ENCODE data around the gene PCK1.
A peak's percentile ranks its signal among the peaks of the same experiment; 100 is the strongest.

Gene PCK1

GRCh38 chr20:57577679-57578475 is 17.0 kb downstream of the PCK1 start:
- DNase-seq = no peak

DNA sequence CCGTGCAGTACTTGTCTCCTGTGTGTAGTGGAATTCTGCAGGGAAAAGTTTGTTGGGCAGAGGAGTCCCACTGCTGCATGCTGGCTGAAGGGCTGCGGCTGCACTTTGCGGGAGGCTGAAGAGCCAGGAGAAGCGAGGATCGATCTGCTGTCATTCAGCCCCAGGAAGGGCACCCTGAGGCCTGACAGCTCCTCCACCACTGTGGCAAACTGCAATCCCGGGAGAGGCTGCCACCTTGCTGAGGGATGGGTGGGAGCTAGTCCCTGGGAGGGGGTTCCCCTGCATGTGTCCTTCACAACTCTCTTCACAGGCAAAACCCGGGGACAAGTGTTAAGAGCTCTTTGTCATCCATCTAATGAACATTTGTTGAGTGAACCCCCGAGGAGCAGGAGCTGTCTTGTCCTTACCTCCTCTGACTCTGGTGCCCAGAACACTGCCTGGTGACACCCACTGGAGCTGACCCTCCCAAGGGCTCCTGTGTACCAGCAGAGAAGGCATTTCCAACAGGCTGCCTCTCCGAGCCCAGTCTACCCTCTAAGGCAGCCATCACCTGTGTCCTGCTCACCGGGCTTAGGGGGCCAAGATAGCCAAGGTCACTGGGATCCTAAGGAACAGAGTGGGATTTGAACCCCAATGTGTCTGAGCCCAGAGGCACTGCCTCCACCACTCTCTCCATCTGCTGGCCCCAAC is 17.7 kb downstream of the PCK1 start:
- no peak for DNase-seq

DNA sequence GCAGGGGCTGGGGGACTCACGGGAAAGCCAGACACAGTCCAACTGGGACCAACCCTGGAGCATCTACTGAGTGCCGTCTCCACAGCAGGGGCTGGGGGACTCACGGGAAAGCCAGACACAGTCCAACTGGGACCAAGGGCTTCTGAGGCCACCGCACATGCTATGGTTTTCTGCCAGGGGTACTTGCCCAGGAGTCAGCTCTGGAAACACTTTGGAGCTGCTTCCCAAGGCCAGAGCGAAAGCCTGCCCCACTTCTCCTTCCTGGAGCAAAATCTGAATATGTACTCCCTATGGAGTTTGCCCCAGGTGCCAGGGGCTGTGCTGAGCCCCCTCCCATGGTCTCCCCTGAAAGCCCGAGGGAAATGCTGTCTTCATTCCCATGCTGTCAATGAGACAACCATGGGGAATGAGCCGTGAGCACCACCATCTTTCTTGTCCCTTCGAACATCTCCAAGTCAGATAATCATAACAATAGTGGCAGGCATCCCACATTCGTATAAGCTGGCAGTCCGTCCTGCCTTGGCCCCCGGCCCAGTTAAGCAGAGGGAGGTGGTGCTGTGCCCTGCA is 18.5 kb downstream of the PCK1 start:
- DNase-seq = no peak

GRCh38 chr20:57579898-57580447 is 19.1 kb downstream of the PCK1 start:
- no peak for DNase-seq

DNA sequence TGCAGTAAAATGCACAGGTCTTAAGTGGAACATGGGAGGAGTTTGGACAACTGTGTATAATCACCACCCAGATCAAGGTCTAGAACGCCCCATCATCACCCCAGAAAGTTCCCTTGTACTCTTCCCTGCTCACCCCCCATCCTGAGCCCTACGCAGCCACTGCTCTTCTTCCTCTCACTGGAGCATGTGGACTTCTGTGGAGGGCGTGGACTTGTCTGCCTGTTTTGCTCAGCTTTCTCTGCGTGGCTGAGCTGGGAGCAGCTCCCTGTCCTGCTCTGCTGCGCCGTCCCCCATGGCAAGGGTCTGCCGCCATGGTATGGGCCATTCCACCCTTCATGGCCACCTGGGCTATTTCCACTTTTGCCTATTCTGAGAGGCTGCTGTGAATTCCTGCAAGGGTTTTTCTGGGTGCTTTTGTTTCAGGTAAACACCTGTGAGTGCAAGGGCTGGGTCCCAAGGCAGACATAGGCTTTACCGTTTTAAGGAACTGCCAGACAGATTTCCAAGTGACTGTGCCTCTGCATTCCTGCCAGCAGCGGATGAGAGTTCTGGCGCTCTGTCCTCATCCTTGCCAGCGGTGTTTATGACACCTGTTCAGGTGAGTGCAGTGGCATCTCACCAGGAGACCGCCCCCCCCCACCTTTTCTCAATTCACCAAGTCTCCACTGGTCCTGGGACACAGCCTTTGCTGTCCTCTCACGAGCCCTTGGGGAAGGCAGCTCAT is 19.7 kb downstream of the PCK1 start:
- DNase-seq = no peak

DNA sequence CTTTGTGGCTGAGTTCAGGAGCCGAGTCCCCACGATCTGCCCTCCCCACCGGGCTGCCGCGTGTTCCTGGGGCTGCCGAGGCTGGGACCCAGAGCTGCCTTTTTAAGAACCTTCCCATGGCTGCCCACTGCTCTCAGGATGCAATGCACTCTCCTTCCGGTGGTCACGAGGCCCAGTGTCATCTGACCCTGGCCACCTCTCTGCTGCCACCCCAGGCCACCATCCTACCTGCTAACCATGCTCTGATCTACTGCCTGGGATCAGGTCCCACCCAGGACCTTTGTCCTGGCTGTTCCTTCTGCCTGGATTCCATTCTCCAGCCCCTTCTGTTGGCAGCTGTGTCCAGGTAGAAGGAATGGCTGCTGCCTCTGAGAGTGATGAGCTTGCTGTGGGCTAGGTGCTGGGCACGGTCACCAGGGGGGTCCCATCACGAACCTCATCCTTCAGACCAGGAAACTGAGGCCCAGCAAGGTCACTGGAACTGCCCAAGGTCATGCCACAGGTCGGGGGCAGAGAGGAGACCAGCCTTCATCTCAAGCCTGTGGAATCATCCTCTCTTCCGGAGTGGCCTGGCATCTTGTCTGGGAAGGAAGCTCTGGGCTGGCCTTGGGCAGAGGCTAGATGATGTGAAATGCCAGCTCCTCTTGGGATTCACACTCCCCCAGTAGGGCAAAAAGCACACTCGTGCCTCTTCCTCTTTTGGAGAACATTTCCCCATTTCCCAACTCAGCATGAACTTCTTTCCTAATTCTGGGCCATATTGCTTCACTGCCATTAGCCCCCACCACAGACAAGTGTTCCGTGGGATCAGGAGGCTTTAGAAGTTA is 20.5 kb downstream of the PCK1 start:
- DNase-seq = no peak

DNA sequence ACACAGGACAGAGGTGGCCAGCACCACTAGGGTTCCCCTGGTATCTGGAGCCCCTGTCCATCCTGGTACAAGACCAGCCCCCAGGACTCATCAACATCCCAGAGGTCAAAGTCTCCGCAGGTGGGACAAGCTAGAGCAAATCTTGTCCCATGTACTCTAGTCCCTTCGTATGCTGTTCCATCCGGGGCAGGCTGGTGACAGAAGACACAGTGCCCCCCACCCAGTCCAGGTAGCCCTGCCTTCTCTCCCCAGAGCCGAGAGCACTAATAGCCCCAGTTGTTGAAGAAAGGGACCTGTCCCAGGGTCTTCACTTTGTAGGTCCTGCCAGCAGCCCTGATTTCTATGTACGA is 21.1 kb downstream of the PCK1 start:
- DNase-seq = no peak

- DNase-seq = peak in 1 of 2 experiments; percentile 38
Observed at GRCh38 chr20:57582432-57583288, 21.8 kb downstream of the PCK1 start.

DNA sequence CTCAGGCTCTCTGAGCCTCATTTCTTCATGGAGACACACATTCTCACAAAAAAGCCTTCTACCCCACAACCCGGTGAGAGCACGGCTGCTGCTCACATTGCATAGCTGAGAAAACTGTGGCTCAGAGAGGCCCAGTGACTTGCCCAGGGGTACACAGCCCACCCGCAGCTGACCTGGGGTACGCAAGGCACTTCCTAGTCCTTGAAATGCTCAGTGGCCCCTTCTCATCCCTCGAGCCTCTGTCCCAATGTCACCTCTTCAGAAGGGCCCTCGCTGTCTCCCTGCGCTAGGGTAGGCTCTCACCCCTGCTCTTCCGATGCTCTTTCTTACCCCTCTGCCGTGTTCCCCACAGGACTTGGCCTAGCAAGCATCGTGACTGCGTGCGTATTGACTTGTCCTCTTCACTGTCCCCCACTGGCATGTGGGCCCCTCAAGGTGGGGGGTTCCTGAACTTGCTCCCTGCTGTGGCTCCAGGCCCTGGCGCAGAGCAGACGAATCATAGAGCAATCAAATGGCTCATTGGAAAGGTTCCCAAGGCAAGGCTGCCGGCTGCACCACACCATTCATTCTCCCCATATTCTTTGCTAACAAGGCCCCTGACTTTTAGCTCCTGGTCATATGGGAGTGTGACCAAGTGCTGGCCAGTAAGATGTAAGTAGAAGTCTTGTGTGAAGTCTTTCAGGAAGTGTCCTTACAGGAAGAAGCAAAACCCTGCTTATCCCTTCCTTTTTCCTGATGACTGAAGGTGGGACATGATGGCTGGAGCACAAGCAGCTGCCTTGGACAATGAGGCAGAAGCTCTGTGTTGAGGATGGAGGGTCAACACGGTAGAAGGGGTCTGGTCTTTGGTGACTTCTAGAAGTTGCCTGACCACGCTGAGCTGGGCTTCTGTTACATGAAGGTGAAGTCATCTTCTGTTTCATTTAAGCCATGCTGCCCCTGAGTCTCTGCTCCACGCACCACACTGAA is 22.7 kb downstream of the PCK1 start:
- no peak for DNase-seq

DNA sequence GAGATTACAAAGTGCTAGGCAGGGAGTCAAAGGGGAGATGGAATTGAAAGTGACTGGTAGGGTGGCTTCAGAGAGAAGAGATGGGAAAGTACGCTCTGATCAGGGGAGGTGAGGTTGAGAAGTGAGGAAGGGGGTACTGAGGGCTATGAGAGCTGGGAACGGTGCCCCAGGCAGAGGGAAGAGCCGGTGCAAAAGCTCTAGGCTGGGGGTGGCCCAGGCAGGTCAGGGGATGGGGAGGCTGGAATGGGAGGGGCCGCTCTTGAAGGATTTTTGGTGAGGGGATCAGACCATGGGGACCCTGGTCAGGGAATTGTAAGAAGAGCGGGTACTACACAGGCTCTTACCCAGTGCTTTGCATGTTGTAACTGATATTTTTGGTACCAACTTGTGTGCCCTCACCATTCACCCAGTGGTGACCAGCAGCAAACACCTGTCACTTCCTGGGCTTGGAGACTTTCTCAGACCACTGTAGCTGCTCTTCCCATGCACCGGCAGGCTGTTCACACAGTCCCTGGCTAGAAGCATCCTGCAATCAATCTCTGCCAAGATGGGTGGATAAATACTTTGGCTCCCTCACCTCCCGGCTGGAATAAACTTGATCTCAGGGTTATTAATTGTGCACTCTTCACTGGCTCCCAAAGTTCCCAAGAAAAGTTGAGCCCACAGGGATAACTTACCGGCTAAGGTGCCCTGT is 24.0 kb downstream of the PCK1 start:
- DNase-seq = no peak

DNA sequence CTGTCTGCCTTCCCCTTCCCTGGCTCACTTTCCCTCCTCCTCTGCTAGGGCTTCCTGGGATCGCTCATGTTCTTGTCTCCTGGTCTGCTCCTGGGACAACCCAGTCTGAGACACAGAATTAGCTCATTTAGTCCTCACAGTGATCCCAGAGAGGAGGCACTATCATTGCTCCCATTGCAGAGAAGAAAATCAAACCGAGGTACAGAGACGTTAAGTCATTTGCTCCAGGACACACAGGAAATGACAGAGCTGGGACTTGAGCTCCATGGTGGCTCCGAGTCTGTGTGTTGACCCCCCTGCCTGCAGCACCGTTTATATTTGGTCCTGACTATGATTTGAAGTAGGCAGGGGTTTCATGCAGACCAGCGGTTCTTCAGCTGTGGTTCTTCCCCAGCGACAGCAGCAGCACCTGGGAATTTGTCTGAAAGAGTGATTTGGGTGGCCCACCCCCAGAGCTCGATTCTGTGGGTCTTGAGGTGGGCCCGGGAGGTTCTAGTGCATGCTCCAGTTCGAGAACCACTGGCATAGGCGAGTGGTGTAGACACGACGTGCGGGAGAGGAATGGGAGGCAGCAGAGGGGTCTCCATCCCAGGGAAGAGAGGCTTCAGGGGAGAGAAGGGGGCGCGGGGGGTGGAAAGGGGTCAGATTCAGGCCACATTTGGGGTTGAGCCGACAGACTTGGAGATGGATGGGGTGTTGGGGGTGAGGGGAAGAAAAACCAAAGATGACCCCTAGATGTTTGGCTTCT is 24.7 kb downstream of the PCK1 start:
- DNase-seq = no peak

- no peak for DNase-seq
Observed at GRCh38 chr20:57586370-57586793, 25.5 kb downstream of the PCK1 start.

DNA sequence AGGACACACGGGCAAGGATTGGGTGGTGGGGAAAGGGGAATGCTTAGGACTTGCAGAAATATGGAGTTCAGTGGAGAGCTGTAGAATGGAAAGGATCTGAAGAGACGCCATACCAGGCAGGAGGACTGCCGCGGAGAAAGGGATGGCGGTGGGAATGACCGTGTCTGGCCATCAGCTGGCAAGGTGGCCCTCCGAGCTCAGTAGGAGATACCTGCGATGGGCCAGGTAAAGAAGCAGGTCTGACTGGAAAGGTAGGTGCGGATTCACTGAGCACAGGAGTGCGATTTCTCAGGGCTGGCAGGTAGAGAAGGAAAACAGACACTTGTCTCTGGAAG is 26.0 kb downstream of the PCK1 start:
- DNase-seq = no peak

DNA sequence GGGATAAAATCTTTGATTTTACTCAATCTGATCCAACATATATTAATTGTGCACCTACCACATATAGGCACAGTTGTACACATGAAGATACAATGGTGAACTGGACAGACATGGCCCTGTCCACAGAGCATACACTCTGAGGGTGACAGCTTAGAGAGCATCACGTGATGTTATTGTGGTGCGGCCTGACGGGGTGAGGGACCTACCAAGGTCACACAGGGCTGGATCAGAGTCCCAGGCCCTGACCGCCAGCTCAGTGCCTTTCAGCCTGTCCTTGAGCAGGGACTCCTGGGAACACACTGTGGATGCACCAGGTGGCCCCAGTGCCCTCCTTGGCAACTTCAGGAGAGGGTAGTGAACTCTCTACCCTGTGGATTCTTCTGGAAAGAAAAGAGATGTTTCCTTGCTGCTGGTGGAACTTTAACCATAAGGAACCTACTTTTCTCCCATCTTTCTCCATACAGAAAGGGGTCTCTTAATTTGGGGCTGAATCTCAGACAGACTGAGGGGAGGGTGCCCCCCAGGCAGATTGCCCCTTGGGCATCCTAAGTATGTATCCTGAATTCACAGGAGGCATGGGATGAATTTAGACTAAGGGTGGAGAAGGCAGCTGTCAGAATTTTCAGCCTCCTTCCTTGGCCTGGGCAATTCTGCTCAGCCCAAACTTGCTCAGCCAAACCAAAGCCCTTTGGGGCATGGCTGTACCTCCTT is 26.5 kb downstream of the PCK1 start:
- DNase-seq = no peak

- no peak for DNase-seq
Observed at GRCh38 chr20:57587989-57588377, 27.1 kb downstream of the PCK1 start.

DNA sequence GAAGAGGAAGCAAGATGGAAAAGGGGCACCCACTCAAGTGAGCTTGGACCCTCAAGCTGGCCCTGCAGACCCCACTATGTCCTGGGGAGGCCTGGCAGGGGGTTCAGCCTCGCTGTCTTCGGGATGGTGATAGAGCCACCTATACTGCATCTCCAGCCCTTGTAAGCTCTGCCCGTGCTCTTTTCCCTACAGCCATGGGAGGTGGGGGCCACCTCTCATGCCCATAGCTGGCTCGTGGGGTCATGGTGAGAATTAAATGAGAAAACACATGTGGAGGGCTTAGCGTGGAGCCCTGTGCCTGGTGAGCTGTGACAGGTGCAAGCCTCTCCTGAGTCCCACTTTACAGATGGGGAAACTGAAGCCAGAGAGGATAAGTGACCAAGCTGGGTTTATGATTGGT is 27.7 kb downstream of the PCK1 start:
- no peak for DNase-seq

DNA sequence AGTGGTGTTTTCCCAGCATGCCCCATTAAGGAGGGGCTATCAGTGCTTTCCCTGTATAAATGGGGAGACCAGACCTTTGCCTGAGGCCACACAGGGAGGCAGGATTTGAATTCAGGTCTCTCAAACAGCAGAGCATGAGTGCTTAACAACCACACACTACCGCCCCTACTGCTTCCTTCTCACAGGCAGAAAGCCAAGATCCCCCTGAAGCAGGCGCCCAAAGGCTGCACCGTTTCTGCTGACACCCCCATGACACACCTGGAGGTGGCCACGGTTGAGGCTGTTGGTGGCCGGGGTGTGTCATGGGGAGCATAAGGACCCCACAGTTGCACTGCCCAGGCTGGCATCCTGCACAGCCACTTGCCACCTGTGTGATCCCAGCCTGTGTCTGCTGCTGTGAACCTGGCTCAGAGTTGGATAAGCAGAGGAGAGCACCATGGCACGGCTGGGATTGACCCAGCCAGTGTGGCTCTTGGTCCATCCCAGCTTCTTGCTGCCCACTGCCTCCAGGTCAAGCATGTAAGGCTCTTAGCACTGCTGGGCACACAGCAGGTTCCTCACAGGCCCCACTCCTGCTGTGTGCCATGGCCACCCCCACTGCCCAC is 28.3 kb downstream of the PCK1 start:
- DNase-seq = no peak

Data from NCI-H1930 (cell line).